ENCODE results near the gene EPG5.
"Not testable (repeated sequence)": the region's sequence is repeated elsewhere in the genome, so short reads cannot be mapped to it uniquely, and the experiment has no call there.

Gene EPG5

DNA sequence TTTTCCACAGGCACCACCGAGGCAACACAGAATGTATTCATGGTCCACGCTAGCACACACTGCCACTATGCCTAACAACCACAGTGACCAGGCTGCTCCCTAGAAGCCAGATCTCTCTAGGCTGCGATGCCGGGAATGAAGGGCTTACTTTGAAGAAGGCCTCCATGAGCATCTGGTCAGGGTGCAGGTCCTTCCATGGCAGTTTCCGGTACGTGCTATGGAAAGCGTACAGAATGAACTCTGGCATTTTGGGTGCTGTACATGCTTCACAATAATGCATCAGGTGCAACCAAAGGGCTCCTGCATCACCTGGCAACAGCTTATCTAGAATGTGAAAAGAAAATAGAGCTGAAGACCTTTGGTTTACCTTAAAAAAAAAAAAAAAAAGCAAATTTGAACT, 96.7 kb downstream of the EPG5 start:
- DNase-seq (ENCODE audit: low read depth in 1 of 2, low spot score in 1 of 2): no peak

DNA sequence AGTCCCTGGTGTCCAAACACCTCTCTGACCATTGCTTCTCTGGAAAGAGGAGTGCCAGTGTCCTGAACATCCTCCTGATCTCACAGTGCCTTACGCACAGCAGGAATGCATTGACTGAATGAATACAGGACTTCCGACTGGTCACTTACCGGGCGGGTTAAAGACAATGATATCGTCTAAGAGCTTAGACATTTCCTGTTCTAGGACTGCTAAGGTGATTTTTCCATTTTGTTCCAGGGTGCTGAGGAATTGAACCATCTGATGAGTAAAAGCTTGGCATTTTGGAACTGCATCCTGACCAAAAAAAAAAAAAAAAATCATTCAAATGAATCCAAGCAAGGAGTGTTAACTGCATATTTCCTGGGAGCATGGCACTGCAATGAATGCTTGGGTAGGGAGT, 101.7 kb downstream of the EPG5 start:
- DNase-seq (ENCODE audit: low read depth in 1 of 2, low spot score in 1 of 2): no peak

GRCh38 chr18:45864081-45864480, 103.0 kb downstream of the EPG5 start:
- no peak for DNase-seq (ENCODE audit: low read depth in 1 of 2, low spot score in 1 of 2)

DNA sequence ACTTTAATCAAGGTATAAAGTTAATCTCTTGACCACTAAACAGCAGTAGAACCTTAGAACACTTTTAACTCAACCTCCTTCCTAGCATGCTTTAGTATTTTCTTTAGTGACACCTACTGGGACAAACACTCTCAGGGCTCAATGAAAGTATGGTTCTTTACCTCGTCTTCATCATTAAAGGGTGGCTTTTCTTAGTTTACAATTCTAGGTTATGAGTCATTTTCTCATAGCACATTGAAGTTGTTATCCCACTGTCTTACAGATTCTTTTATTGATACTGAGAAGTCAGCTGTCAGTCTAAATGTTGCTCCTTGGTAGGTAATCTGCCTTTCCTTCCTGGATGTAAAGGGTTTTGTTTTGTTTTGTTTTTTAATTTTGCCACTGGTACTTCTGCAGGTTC, 103.7 kb downstream of the EPG5 start:
- DNase-seq (ENCODE audit: low read depth in 1 of 2, low spot score in 1 of 2): no peak

DNA sequence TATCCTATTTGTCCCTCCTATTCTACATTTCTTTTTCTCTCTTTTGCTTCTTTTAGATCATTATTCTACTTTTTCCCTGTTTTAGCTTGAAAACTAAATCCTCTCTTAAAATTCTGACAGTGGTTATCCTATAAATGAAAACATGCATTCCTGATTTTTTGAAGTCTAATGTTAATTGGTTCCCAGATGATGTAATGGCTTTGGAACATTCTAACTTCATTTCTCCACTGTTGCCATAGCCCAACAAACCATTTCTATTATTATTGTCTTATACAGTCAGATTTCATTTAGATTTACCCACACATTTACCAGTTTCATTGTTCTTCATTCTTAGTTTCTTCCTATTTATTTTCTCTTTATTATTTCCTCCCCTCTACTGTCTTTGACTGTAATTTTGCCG, 105.2 kb downstream of the EPG5 start:
- DNase-seq (ENCODE audit: low read depth in 1 of 2, low spot score in 1 of 2): no peak

- DNase-seq (ENCODE audit: low read depth in 1 of 2, low spot score in 1 of 2): no peak
Measured at GRCh38 chr18:45860971-45861370, 106.2 kb downstream of the EPG5 start.

- no peak for DNase-seq (ENCODE audit: low read depth in 1 of 2, low spot score in 1 of 2)
Measured at GRCh38 chr18:45860492-45860891, 106.6 kb downstream of the EPG5 start.

GRCh38 chr18:45859334-45859733, 107.8 kb downstream of the EPG5 start:
- DNase-seq (ENCODE audit: low read depth in 1 of 2, low spot score in 1 of 2): no peak

DNA sequence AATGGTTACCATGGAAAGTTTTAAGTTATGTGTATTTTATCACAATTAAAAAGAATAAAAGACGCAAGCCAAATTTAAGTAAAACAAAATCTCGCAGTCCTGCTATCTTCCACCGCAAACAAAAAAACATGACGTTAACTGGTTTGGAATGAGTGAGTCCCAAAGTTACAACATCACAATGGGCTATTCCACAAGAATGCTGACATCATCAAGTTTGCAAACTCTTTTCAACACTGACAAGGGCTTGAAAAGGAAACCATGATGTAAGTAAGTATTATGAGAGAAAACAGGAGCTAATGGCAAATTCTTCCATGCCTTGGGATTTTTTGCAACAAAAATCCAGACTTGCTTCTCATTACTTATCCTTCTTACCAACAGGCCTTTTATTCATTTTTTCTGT, 110.6 kb downstream of the EPG5 start:
- no peak for DNase-seq (ENCODE audit: low read depth in 1 of 2, low spot score in 1 of 2)

- DNase-seq (ENCODE audit: low read depth in 1 of 2, low spot score in 1 of 2): no peak
Measured at GRCh38 chr18:45854036-45854586, 113.0 kb downstream of the EPG5 start.

DNA sequence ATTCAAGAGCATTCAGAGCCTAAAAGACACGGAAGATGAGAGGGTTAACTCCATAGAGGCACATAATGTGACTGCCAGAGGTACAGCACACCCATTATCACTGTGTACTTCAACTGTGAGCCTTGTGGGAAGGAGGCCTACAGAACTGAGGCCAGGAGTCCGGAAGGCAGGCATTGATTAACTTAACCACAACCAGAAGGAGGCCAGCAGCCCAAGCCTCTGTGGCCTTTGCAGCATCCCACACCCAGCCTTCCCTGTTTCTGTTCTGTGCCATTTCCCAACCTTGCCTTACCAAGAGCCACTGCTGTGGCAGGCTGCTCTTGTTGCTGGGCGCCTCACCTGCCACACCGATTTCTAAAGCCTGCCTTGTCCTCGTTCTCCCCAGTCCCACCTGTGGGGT, 114.5 kb downstream of the EPG5 start:
- DNase-seq (ENCODE audit: low read depth in 1 of 2, low spot score in 1 of 2): no peak

- no peak for DNase-seq (ENCODE audit: low read depth in 1 of 2, low spot score in 1 of 2)
Measured at GRCh38 chr18:45851161-45851925, 115.8 kb downstream of the EPG5 start.

GRCh38 chr18:45850021-45850420, 117.1 kb downstream of the EPG5 start:
- no peak for DNase-seq (ENCODE audit: low read depth in 1 of 2, low spot score in 1 of 2)

GRCh38 chr18:45849529-45849928, 117.6 kb downstream of the EPG5 start:
- DNase-seq (ENCODE audit: low read depth in 1 of 2, low spot score in 1 of 2): no peak

GRCh38 chr18:45848643-45849042, 118.5 kb downstream of the EPG5 start:
- DNase-seq (ENCODE audit: low read depth in 1 of 2, low spot score in 1 of 2): not testable (repeated sequence)

- no peak for DNase-seq (ENCODE audit: low read depth in 1 of 2, low spot score in 1 of 2)
Measured at GRCh38 chr18:45847119-45847518, 120.0 kb downstream of the EPG5 start.

DNA sequence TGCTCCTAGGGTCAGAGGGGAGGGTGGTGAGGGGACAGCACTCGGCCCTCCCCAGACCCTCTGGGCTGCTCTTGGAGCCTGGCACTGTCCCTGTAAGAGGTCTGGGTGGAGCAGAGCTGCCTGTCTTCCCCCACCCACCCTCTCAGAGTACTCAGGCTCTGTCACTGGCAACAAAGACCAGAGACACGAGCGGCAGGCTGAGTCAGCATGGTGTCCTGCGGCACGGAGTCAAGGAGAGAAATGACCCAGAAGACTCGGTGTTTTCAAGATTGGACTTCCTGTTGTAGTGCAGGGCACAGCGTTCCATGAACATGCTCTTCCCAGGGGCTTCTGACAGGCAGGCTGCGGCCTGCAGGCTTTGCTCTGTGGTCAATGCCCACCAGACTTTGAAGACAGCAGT, 121.7 kb downstream of the EPG5 start:
- DNase-seq (ENCODE audit: low read depth in 1 of 2, low spot score in 1 of 2): no peak

DNA sequence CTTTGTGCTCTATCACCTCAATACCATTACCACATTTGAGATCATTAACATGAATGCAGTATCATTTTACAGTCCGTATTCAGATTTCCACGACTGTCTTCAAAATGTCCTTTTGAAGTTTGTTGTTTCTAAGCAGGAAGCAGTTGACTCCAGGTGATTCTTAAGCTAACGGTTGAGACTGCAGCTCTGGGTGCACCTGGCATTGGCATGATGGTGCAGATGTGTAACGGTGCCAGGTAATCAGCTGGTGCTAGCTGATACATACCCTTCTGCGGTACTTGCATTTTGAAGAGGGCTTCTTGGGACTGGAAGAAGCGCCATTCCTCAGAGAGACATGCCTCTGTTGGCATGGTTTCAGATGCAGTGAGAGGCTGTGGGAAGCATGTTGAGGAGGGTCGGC, 122.2 kb downstream of the EPG5 start:
- DNase-seq (ENCODE audit: low read depth in 1 of 2, low spot score in 1 of 2): no peak

GRCh38 chr18:45843019-45843418, 124.1 kb downstream of the EPG5 start:
- DNase-seq (ENCODE audit: low read depth in 1 of 2, low spot score in 1 of 2): no peak

GRCh38 chr18:45841765-45842442, 125.2 kb downstream of the EPG5 start:
- DNase-seq (ENCODE audit: low read depth in 1 of 2, low spot score in 1 of 2): no peak

DNA sequence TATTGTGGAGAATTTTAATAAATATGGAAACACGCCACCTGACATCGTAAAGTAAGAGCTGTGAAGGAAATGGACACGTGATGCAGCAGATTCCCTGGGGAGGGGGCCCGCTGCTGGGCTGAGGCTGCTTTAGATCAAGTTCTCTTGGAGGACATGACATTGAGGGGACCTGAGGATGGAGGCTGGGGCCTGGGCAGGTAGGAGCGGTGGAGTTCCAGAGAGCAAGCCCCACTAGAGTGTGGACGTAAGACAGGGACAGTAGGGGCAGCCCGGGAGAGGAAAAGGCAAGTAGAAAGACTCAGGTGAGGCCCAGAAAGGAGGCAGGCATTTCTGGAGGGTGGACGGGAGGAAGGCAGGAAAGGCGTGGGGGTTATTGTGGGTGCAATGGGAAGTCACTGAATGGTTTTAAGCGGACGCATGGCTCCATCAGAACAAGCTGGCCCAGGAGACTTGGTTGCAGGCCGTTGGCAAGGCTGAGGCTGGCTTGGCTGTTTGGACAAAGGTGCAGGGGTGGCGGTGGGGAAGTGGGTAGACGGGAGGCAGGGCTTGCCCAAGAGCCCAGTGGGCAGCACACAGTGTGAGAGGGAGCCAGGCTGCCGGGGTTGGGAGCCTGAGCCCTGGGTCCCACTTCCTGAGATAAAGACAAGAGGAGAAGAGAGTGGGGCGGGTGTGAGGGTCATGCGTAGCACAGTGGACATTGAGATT, 125.9 kb downstream of the EPG5 start:
- no peak for DNase-seq (ENCODE audit: low read depth in 1 of 2, low spot score in 1 of 2)
